Posterior cingulate gyrus (tissue), 11 donors: Measurements from ENCODE around the gene HAO2.

Experiments
- DNase-seq, 10 donors: peaks; one replicate each; pipeline versions ENCODE4 v3.0.0 to v3.0.0-alpha.2; 2020 to 2021; ENCODE audit warnings: mixed read lengths in 3 of 10
- intact Hi-C: fragments of 100-400 bp; cut with DNase I; formaldehyde crosslinking; loops from one replicate; pipeline ENCODE4 v1.15.1; 2023

HAO2 gene

GRCh38 chr1:119428991-119429390 is 60.4 kb downstream of the HAO2 start:
- no peak for DNase-seq
- intact Hi-C loops = no loop called here

- no peak for DNase-seq
- intact Hi-C loops = no loop called here
Observed at GRCh38 chr1:119429687-119430086, 61.1 kb downstream of the HAO2 start.

- no peak for DNase-seq
- intact Hi-C loops = no loop called here
Observed at GRCh38 chr1:119430486-119430885, 61.9 kb downstream of the HAO2 start.

- intact Hi-C loops = no loop called here
- no peak for DNase-seq
Observed at GRCh38 chr1:119431836-119432235, 63.3 kb downstream of the HAO2 start.

- intact Hi-C loops = no loop called here
- DNase-seq = no peak
Observed at GRCh38 chr1:119435052-119435451, 66.5 kb downstream of the HAO2 start.

GRCh38 chr1:119438761-119439160 is 70.2 kb downstream of the HAO2 start:
- intact Hi-C loops = no loop called here
- DNase-seq = no peak

- intact Hi-C loops = no loop called here
- no peak for DNase-seq
Observed at GRCh38 chr1:119440721-119441307, 72.2 kb downstream of the HAO2 start.

- DNase-seq = no peak
- intact Hi-C loops = no loop called here
Observed at GRCh38 chr1:119442756-119443155, 74.2 kb downstream of the HAO2 start.
